GM18498 (cell line): ENCODE measurements around the gene TMEM82.

Experiments used
- ATAC-seq: cut with Tn5 transposase; IDR thresholded peaks from one replicate; pipeline ENCODE4 v1.9.1; 2021; ENCODE audit warnings: mild to moderate bottlenecking, moderate library complexity; ENCODE audit not compliant: unreplicated experiment

TMEM82 gene

DNA sequence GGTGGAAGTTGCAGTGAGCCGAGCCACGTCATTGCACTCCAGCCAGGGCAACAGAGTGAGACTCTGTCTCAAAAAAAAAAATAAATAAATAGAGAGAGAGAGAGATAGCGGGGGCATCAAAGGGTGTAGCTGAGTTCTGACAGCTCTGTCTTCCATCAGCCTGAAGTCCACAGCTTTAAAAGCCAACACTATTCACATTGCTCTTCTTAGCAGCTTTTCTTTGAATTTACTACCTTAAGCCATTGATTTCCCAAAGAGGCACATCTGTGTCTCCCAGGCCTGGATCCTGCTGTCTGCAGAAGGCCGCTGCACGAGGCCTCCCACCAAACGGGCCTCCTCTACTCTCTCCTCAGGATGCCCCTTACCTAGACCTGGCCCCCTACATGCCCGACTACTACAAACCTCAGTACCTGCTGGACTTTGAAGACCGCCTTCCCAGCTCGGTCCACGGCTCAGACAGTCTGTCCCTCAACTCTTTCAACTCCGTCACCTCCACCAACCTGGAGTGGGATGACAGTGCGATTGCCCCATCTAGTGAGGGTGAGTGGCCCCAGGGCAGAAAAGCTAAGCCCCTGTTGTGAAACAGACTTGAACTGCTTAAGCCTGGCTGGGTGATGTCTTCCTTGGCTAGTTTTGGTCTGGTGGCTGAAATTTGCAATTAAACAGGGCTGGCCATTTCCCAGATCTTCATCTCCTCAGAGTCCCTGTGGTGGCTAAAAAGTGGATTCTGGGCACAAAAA is 22.7 kb upstream of the TMEM82 start:
- ATAC-seq = no peak

DNA sequence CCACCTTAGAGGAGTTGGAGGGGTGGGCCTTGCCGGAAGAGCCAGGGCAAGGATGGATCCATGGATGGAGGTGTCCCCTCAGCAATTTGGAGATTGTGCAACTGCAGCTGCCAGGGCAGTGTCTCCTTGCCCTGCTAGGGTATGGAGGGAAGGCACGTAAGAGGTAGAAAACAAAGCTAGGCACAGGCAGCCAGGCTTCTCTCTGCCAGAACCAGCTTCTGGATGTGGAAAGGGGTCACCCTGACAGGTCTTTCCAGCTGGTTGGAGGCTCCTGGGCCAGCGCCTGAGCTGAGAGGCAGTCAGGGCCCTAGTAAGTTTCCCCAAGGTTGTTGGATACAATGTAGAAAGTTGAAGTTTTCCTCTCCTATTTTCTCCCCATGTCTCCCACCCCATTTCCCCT is 21.4 kb upstream of the TMEM82 start:
- no peak for ATAC-seq

DNA sequence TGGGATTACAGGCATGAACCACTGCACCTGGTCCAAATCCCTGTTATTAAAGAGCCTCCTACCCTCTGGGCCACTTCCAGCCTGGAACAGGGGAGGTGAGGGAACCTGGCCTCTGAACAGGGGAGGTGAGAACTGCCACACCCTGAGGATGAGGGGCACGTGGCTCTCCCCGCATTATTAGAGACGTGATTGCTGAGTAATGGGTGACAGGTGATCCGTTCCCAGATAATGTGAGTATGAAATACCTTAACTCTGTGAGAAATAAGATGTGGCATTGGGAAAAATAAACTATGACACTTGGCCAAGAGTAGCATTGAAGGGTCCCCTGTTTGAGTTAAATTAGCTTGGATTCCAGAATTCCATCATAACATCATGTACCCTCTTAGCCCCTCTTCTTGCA is 19.9 kb upstream of the TMEM82 start:
- ATAC-seq = no peak

DNA sequence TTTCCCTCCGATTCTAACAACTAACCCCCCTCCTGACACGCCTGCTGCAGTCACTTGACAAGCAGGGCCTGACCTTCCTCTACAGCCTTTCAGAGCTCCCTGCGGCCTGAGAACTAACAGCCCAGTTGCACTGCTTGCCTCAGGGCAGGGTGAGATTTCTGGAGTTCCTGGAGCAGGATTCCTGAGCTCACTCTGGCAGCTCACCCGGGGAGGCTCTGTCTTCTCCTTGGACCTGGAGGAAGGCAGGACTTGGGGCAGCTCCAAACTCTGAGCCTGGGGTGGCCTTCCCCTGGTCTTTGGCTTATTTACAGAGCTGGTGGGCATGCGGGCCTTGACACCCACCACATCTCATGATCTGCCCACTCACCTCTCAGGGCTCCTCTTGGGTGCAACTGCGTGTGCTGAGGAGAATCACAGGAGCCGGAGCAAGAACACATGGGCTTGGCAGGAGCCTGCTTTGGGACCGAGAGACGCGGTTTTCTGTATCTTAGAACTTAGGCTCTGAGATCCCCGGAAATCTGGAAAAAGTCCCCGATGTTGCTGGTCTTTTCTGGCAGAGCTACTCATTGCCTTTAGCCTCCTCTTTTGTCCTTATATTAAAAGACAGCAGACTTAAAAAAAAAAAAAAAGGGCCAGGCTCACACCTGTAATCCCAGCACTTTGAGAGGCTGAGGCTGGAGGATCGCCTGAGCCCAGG is 19.3 kb upstream of the TMEM82 start:
- ATAC-seq = no peak

DNA sequence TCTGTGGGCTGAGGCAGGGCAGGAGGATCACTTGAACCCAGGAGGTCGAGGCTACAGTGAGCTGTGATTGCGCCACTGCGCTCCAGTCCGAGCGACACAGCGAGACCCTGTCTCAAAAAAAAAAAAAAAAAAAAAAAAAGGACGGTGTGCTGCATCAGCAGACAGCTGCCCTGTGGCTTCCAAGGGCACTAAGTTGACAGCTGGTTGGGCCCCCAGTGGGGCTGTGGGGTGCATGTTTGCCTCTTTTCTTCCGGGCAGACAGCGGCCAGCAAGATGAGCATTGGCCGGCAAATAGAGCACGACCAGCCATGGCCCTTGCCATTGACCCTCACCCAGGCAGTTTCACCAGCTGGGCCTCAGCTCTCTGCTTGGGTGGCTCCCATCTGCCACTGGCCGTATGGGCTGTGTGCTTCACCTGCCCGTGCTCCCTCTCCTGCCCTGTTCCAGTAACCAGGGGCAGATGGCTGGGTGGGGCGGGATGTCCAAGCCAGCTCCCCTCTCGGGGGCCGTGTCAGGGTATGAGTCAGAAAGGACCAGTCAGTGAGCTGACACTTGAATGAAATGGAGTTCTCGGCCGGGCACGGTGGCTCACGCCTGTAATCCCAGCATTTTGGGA is 18.6 kb upstream of the TMEM82 start:
- no peak for ATAC-seq

DNA sequence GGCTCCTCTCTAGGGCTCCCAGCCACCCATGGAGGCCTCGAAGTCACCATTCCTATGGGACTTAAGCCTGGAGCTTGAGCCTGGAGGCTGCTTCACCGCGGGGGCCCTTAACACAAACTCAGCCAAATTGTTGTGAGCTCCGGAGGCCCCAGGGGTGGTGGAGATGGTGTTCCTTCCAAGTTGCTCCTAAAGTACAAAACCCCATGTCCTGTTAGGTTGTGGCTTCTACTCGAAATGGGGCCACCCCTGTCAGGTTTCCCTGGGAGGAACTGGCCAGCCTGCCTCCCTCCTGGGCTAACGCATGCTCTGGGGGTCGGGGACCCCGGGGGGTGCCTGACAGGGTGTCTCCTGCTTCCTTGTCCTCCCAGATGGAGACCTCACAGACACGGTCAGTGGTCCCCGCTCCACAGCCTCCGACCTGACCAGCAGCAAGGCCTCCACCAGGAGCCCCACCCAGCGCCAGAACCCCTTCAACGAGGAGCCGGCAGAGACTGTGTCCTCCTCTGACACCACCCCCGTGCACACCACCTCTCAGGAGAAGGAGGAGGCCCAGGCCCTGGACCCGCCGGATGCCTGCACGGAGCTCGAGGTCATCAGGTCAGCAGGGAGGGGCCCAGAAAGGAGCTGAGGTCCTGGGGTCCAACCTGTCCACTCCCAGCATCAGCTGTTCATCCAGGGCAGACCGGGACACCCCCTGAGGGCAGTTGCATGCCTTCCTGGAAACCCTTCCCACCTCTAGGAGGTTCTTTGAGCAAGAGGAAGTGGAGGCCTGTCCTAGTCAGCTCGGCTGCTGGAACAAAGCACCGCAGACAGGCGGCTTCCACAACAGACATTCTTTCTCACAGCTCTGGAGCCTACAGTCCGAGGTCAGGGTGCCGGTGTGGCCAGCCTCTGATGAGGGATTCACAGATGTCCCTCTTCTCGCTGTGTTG is 17.1 kb upstream of the TMEM82 start:
- ATAC-seq = no peak

DNA sequence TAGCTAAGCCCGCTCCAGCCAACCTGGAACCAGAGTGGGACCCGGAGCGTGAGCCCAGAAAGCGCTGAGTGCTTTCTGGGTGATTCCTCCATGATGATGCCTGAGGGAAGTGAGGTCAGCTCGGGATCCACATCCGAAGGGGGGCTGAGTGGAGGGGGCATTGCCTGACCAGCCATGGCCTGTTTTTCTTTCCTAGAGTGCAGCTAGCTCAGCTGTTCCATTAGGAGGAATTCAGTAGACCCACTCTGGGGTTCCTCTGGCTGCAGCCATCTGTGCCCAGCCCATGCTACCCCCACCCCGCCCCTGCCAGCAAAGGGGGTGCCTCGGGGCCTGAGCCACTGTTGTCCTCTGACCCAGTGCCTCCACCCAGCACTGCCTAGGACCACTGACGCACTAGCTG is 15.8 kb upstream of the TMEM82 start:
- ATAC-seq = no peak

DNA sequence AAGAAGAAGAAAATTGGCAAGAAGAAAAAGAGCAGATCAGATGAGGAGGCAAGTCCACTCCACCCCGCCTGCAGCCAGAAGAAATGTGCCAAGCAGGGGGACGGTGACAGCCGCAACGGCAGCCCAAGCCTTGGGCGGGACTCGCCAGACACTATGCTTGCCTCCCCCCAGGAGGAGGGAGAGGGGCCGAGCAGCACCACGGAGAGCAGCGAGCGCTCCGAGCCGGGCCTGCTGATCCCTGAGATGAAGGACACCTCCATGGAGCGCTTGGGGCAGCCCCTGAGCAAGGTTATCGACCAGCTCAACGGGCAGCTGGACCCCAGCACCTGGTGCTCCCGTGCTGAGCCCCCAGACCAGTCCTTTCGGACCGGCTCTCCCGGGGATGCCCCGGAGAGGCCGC is 15.3 kb upstream of the TMEM82 start:
- ATAC-seq = no peak

DNA sequence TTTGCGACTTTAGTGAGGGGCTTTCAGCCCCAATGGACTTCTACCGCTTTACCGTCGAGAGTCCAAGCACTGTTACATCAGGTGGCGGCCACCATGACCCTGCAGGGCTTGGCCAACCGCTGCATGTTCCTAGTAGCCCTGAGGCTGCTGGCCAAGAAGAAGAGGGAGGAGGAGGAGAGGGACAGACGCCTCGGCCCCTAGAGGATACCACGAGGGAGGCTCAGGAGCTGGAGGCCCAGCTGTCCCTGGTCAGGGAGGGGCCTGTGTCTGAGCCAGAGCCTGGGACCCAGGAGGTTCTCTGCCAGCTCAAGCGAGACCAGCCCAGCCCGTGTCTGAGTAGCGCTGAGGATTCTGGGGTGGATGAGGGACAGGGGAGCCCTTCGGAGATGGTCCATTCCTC is 14.9 kb upstream of the TMEM82 start:
- no peak for ATAC-seq

DNA sequence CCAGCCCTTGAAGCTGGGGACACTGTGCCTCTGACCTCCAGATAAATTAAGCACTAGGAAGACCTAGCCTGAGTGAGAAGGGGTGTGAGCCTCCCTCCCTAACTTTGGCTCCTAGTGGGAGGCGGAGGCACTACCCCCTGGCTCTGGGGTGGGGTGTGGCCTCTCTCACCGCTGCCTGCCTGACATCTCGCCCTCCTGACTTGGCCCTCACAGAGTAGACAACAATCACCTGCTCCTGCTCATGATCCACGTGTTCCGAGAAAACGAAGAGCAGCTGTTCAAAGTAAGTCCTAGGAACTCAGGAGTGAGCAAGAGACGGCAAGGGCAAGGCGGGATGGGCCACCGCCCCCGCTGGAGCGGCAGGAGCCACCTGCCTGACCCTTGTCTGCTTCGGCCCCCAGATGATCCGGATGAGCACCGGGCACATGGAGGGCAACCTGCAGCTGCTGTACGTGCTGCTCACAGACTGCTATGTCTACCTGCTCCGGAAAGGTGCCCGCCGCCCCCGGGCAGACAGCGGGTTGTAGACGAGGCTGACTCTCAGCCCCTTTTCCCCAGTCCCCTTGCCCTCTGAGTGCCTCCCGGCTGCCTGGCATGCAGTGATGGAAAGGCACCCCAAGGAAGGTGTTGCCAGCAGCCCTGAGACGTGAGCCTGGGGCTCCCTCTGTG is 14.3 kb upstream of the TMEM82 start:
- no peak for ATAC-seq

DNA sequence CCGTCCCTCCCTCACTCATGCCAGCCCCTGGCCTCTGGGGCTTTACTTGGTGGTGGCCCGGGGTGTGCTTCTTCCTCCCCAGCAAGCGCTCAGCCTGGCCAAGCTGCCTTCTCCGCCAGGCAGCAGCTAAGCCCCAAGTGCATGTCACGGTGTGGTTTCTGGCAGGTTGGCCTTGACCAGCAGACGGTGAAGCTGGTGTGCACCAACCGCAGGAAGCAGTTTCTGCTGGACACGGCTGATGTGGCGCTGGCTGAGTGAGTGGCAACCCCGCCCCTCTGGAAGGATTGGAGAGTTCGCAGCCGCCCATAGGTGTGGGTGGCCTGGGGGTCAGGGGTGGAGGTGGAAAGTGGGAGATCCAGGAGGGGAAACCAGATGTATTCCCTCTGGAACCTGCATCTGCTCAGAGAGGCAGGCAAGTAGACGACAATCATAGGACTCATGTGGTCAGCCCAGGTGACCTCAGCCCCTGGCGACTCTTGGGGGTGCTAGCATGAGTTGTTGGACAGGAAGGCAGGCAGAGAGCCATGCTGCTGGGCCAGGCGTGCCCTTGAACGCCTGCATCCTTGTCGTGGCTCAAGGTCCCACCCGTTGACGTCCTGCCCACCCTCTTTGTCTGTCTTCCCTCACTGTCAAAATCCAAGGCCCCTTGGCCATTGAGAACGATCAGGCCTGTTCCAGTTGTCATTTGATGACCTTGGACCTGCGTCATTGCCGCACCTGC is 13.2 kb upstream of the TMEM82 start:
- ATAC-seq = no peak

DNA sequence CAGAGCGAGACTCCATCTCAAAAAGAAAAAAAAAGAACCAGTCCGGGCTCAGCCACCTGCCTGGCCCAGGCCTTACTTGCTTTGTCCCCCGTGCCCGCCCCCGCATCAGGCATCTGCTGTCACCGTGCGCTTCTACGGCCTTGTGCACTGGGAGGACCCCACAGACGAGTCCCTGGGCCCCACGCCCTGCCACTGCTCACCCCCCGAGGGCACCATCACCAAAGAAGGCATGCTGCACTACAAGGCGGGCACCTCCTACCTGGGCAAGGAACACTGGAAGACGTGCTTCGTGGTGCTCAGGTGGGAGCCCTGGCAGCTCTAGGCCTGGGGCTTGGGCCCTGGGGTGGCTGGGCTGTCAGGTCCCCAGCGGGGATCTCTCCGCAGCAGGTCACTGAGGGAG is 11.9 kb upstream of the TMEM82 start:
- ATAC-seq = no peak

DNA sequence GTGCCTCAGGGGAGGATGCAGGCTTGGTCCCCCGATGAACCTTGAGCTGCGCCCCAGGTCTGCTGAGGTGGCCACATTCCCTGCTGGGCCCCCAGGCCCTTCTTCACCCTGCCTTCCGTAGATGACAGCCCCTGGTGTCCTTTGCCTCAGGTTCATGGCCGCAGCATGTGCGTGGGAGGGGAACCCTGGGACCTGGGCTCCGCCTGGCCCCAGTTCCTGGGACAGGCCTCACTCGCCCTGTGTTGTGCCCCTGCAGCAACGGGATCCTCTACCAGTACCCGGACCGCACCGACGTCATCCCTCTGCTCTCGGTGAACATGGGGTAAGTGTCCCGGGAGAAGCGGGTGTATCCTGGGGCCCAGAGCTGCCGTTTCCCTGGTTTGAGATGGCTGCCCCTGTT is 11.4 kb upstream of the TMEM82 start:
- no peak for ATAC-seq

DNA sequence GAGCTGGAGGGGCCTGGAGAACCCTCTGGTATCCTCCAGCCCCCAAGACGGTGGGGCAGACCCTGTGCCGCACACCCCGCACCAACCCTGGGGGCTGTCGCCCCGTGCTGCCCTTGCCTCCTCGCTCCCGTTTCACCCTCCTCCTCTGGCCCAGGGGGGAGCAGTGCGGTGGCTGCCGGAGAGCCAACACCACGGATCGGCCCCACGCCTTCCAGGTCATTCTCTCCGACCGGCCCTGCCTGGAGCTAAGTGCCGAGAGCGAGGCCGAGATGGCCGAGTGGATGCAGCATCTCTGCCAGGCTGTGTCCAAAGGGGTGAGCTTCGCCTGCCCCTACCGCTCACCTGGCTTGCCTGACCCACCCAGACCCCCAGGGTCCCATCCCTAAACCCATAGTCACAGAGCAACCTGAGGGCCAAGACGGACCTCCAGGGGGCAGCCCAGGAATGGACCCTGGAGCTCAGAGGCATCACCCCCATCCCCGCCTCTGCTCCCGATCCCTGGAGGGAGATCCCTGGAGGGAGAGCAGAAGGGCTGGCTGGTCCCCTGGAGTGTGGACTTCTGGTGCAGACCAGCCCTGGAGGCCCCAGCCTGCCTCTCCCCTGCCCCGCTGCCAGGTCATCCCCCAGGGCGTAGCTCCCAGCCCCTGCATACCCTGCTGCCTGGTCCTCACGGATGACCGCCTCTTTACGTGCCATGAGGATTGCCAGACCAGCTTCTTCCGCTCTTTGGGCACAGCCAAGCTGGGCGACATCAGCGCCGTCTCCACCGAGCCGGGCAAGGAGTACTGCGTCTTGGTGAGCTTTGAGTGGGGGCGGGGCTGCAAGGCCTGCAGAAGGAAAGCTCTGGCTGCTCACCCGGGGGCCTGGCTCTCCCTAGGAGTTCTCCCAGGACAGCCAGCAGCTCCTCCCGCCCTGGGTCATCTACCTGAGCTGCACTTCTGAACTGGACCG is 10.3 kb upstream of the TMEM82 start:
- no peak for ATAC-seq

DNA sequence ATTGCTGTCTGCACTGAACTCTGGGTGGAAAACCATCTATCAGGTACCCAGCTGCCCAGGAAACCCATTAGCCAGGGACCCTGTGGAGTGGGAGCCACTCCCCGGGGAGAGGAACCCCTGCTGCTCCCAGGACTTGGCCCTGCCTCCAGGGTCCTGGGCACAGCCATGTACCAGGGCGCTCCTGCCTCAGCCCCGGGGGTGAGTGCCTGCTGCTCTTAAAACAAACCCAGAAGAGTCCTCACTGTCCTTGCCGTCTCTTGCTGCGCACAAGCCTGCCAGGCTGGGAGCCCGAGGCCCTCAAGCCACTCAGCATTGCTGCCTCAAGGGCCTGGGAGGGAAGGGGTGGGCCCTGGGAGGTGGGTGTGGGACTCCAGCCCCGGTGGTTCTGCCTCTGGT is 9.6 kb upstream of the TMEM82 start:
- no peak for ATAC-seq

DNA sequence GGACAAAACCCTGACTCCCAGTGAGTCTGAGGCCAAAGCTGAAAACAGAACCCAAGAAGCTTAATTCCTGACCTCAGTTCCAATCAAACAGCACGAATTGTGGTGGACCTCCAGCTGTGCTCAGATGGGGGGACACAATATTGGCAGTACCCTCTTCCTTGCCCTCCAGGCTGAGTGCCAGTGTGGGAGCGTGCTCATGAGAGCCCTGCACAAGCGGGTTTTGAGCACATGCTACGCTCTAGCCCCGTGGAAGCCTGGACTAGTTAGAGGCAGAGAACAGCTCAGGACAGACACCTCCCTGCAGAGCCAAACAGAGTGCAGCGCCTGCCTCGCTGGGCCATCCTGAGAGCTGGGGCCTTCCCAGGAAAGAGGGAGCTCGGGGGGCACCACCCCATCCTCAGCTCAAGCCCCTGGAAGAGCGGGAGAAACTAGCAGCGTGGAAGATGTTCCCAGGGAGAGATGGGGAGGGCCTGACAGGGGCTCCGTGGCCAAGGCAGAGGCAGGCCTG is 9.0 kb upstream of the TMEM82 start:
- no peak for ATAC-seq

DNA sequence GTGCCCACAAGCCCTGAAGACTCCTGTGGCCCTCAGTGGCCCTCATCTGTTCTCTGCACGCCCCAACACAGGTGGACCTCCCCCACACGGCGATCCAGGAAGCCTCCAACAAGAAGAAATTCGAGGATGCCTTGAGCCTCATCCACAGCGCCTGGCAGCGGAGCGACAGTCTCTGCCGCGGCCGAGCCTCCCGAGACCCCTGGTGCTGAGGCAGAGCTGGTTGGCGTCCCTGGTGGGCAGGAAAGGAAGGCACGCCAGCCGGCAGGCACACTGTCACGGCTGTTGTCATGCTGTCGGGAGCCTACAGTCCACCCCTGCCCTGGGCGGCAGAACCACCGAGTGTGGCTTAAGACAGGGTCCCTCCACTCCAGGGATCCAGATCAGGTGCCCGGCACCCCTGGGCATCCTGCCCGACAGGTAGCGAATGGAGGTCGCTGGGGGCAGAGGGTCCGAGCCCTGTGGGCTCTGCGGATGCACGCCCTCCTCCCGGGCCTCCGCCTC is 8.5 kb upstream of the TMEM82 start:
- no peak for ATAC-seq

DNA sequence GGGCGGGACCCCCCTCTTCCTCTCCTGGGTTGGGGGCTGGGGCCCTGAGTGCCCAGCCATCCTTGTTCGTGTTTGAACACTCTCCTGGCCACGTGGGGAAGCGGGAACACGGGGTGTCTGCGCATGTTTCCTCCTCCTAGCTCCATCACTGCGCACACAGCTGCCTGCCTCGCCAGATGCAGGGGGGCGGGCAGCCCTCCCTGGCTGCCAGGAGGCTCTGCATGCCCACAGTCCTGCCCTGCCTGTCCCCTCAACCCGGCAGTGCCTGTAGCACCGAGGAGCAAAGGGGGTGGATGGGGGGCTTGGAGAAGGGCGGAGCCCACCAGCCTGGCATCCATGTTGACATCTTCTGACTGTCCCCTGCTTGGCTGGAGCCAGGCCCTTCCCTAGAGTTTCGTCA is 8.0 kb upstream of the TMEM82 start:
- ATAC-seq = no peak

DNA sequence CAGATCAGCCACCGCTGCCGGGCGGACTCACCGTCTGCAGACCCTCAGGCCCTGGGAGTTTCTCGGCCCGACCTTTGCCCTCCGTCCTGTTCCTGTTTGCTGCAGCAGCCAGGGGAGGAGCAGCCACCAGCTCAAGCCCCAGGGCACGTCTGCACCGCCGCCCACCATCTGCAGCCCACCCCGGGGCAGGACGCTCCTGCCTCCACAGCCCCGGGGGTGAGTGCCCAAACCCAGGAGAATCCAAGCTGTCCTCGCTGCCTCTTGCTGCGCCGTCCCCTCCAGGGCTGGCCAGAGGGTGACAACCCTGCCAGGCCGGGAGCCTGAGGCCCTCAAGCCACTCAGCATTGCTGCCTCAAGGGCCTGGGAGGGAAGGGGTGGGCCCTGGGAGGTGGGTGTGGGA is 7.4 kb upstream of the TMEM82 start:
- no peak for ATAC-seq
